ENCODE results near the gene MPND. TPM values are rescaled to one million over a fixed set of nuclear protein-coding genes. Genes with fewer than 3 reads are reported as not detected.

Gene MPND
- total RNA-seq, 1 donor from 2014 or later = 6.6 TPM

- H3K36me3 ChIP-seq (ENCODE audit: control insufficient read depth, insufficient read depth, low read length) = no peaks in the 10 kb centered on the region
- no peak overlapping the region for H3K4me3 ChIP-seq (ENCODE audit: low read depth, low read length)
- TF ChIP-seq, protein P1, sequence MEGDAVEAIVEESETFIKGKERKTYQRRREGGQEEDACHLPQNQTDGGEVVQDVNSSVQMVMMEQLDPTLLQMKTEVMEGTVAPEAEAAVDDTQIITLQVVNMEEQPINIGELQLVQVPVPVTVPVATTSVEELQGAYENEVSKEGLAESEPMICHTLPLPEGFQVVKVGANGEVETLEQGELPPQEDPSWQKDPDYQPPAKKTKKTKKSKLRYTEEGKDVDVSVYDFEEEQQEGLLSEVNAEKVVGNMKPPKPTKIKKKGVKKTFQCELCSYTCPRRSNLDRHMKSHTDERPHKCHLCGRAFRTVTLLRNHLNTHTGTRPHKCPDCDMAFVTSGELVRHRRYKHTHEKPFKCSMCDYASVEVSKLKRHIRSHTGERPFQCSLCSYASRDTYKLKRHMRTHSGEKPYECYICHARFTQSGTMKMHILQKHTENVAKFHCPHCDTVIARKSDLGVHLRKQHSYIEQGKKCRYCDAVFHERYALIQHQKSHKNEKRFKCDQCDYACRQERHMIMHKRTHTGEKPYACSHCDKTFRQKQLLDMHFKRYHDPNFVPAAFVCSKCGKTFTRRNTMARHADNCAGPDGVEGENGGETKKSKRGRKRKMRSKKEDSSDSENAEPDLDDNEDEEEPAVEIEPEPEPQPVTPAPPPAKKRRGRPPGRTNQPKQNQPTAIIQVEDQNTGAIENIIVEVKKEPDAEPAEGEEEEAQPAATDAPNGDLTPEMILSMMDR (IDR thresholded peaks at IDR 0.05; ENCODE audit: insufficient read depth, low read length, poor library complexity, severe bottlenecking) = peak; percentile 40
Measured at GRCh38 chr19:4375164-4376027, 32.0 kb downstream of the MPND start.

GRCh38 chr19:4376028-4376670 is 32.8 kb downstream of the MPND start:
- DNase-seq (ENCODE audit: low read depth) = no peak

More at GRCh38 chr19:4375164-4376027, 32.0 kb downstream of the MPND start:
- DNase-seq (ENCODE audit: low read depth) = no peak
- no peaks in the 10 kb centered on the region for H3K27me3 ChIP-seq (ENCODE audit: control insufficient read depth, insufficient read depth, low read length)

GRCh38 chr19:4376671-4376990 is 33.3 kb downstream of the MPND start:
- TF ChIP-seq, protein P1 (IDR thresholded peaks at IDR 0.05; ENCODE audit: insufficient read depth, low read length, poor library complexity, severe bottlenecking) = no peak
- no peaks in the 10 kb centered on the region for H3K36me3 ChIP-seq (ENCODE audit: control insufficient read depth, insufficient read depth, low read length)
- H3K27me3 ChIP-seq (ENCODE audit: control insufficient read depth, insufficient read depth, low read length) = no peaks in the 10 kb centered on the region
- no peak for DNase-seq (ENCODE audit: low read depth)
- H3K4me3 ChIP-seq (ENCODE audit: low read depth, low read length) = no peak overlapping the region

More at GRCh38 chr19:4376028-4376670, 32.8 kb downstream of the MPND start:
- H3K4me3 ChIP-seq (ENCODE audit: low read depth, low read length) = no peak overlapping the region
- no peaks in the 10 kb centered on the region for H3K27me3 ChIP-seq (ENCODE audit: control insufficient read depth, insufficient read depth, low read length)
- TF ChIP-seq, protein P1 (IDR thresholded peaks at IDR 0.05; ENCODE audit: insufficient read depth, low read length, poor library complexity, severe bottlenecking) = no peak
- no peaks in the 10 kb centered on the region for H3K36me3 ChIP-seq (ENCODE audit: control insufficient read depth, insufficient read depth, low read length)

- Histone ChIP-seq H3K27me3 (ENCODE audit: control insufficient read depth, insufficient read depth, low read length) (no peaks in the 10 kb centered on the region), H3K36me3 (ENCODE audit: control insufficient read depth, insufficient read depth, low read length) (no peaks in the 10 kb centered on the region), H3K4me3 (ENCODE audit: low read depth, low read length) (no peak overlapping the region)
- TF ChIP-seq, protein P1 (IDR thresholded peaks at IDR 0.05; ENCODE audit: insufficient read depth, low read length, poor library complexity, severe bottlenecking) = no peak
- DNase-seq (ENCODE audit: low read depth) = no peak
Measured at GRCh38 chr19:4376991-4377781, 33.8 kb downstream of the MPND start.

DNA sequence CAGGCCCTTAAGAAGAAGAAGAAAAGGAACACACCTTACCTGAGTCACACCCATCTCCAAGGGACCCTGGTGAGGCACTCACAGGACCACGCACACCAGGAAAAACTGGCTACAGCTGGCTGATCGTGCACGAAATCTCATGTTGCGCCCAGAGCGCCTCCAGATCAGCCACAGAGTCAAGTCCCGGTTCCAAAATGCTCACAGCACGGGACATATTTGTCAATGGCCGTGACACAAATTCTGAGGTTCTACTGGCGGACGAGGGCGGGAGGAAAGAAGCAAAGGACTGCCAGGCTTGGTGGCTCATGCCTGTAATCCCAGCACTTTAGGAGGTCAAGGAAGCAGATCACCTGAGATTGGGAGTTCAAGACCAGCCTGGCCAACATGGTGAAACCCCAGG is 35.5 kb downstream of the MPND start:
- DNase-seq (ENCODE audit: low read depth) = no peak
- no peak overlapping the region for H3K4me3 ChIP-seq (ENCODE audit: low read depth, low read length)
- TF ChIP-seq, protein P1 (IDR thresholded peaks at IDR 0.05; ENCODE audit: insufficient read depth, low read length, poor library complexity, severe bottlenecking) = no peak
- H3K27me3 ChIP-seq (ENCODE audit: control insufficient read depth, insufficient read depth, low read length) = no peaks in the 10 kb centered on the region
- no peaks in the 10 kb centered on the region for H3K36me3 ChIP-seq (ENCODE audit: control insufficient read depth, insufficient read depth, low read length)
